Measurements from ENCODE around the gene RHBDL1.

Gene RHBDL1

DNA sequence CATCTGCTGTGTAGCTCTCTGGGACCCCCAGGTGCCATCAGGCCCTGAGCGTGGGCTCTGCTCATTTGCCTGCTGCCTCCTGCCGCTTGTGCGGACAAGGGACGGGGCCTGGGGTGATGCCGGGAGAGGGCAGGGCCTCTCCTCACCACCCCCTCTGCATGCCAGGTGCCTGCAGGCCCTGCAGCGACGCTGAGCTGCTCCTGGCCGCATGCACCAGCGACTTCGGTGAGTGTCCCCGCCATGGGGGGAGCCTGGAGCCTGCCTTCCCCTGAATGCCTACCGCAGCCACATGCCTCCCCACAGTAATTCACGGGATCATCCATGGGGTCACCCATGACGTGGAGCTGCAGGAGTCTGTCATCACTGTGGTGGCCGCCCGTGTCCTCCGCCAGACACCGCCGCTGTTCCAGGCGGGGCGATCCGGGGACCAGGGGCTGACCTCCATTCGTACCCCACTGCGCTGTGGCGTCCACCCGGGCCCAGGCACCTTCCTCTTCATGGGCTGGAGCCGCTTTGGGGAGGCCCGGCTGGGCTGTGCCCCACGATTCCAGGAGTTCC, 41.4 kb downstream of the RHBDL1 start:
- Histone ChIP-seq H3K27me3 (ENCODE audit: control insufficient read depth, insufficient read depth, low read length) (no peaks in the 10 kb centered on the region), H3K36me3 (ENCODE audit: insufficient read depth, low read length) (no peaks in the 10 kb centered on the region), H3K4me1 (ENCODE audit: control insufficient read depth, insufficient read depth, low read length) (peaks cover 42% of the 10 kb centered on the region), H3K4me3 (ENCODE audit: low read length) (no peak overlapping the region), H3K4me2 (ENCODE audit: low read length) (peak overlapping the region; percentile 97), H3K9me3 (replicated peaks; ENCODE audit: low read length) (no peaks in the 10 kb centered on the region), H3K9ac (ENCODE audit: low read depth, low read length) (no peak overlapping the region)

DNA sequence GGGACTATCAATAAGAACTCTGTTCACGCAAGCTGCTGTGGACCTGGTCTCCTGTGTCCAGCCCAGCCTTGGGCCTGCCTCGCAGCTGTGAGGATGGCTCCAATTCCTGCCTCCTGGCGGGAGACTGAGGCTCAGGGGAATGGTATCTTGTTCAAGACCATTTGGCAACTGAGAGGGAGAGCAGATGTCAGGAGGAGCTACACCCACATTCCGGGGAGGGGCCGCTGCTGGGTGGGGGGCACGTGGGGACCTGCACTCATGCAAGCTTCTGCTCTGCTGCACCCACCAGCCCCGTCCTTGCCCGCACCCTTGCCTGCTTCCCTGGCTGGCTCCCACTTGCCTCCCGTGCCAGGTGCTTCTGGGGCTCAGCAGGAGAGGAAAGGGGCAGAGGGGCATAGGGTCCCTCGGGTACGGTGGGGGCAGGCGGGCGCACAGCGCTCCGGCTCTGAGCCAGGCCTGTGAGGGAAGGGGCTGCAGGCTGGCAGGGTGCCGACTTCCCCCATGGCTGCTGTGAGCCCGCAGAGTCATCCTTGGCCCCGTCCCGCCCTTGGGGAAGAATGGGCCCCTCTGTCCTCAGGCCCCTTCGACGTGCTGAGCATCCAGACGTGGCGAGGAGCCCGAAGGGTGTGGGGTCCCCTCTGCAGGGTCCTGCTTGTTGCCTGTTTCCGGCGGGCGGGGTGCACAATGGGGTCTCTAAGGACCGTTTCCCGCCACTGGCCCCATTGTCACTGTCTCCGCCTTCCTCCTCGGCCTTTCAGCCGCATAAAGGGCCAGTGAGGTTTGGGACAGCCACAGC, 42.2 kb downstream of the RHBDL1 start:
- Histone ChIP-seq H3K4me2 (ENCODE audit: low read length) (no peak overlapping the region), H3K4me1 (ENCODE audit: control insufficient read depth, insufficient read depth, low read length) (peaks cover 40% of the 10 kb centered on the region), H3K9ac (ENCODE audit: low read depth, low read length) (no peak overlapping the region), H3K27me3 (ENCODE audit: control insufficient read depth, insufficient read depth, low read length) (no peaks in the 10 kb centered on the region), H3K4me3 (ENCODE audit: low read length) (no peak overlapping the region), H3K36me3 (ENCODE audit: insufficient read depth, low read length) (no peaks in the 10 kb centered on the region), H3K9me3 (replicated peaks; ENCODE audit: low read length) (no peaks in the 10 kb centered on the region)

DNA sequence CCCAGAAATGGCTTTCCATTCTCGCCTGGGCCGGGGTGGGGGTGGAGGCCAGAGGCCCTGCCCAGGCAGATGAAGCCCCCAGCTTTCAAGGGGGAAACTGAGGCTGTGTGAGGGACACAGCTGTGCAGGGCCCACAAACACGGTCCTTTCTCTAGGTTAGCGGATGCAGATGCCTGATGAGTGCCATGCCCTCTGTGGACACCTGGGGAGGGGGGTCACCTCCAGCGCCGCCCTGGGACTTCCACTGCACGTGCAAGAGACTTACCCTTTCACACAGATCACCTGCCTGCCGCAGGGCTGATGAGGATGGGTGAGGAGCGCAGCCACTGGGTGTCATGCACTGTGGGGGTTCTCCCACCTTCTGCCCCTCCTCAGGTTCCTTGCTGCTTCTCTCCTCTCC, 42.9 kb downstream of the RHBDL1 start:
- Histone ChIP-seq H3K9ac (ENCODE audit: low read depth, low read length) (no peak overlapping the region), H3K4me3 (ENCODE audit: low read length) (no peak overlapping the region), H3K4me2 (ENCODE audit: low read length) (no peak overlapping the region), H3K4me1 (ENCODE audit: control insufficient read depth, insufficient read depth, low read length) (peaks cover 40% of the 10 kb centered on the region), H3K9me3 (replicated peaks; ENCODE audit: low read length) (no peaks in the 10 kb centered on the region), H3K36me3 (ENCODE audit: insufficient read depth, low read length) (no peaks in the 10 kb centered on the region), H3K27me3 (ENCODE audit: control insufficient read depth, insufficient read depth, low read length) (no peaks in the 10 kb centered on the region)

DNA sequence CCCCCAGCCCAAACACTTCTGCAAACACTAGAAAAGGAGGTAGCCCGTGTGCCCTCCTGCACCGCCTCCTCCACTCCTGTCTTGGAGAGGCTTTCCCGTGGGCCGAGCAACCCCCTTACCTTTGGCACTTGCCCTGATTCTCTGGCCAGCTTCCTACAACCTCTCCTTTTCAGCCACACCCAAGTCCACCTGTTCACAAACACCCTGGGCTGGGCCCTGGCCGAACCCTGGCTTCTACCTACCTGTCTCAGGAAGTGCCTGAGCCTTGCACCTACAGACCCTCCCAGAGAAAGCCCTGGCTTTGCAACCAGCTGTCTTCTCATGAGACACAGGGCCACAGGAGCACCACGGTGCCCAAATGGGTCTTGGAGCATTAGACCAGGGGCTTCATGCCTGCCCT, 43.5 kb downstream of the RHBDL1 start:
- Histone ChIP-seq H3K4me1 (ENCODE audit: control insufficient read depth, insufficient read depth, low read length) (peaks cover 40% of the 10 kb centered on the region), H3K4me2 (ENCODE audit: low read length) (no peak overlapping the region), H3K36me3 (ENCODE audit: insufficient read depth, low read length) (no peaks in the 10 kb centered on the region), H3K9ac (ENCODE audit: low read depth, low read length) (no peak overlapping the region), H3K4me3 (ENCODE audit: low read length) (no peak overlapping the region), H3K9me3 (replicated peaks; ENCODE audit: low read length) (no peaks in the 10 kb centered on the region), H3K27me3 (ENCODE audit: control insufficient read depth, insufficient read depth, low read length) (no peaks in the 10 kb centered on the region)

DNA sequence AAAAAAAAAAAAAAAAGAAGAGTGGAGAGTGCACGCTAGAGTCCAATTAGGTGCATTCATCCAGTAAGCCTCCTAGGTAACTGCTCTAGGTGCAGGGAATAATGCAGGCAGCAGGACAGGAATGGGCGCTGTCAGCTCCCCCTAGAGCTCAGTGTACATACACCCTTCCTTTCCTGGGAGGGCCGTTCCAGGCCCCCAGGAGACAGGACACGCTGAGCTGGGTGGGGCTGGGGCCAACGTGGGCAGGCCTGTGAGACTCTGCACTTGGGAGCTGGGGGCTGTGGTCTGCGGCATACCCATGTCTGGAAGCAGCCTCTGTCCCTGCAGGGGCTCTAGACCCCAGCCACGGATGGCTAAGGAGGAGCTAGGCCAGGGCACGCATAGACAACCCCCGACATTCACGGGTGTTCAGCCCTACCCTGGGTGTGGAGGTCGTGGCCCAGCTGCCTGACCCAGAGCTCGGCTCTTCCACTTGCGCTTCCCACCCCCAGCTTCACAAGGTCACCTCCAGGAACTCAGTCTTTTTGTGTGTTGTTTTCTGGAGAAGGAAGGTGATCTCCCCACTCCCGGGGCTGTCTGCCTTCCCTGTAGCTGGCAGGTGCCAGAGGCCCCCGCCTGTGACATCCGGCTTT, 44.5 kb downstream of the RHBDL1 start:
- peak overlapping the region; percentile 100 for H3K4me3 ChIP-seq (ENCODE audit: low read length)
- peak overlapping the region; percentile 86 for H3K9ac ChIP-seq (ENCODE audit: low read depth, low read length)
- H3K9me3 ChIP-seq (replicated peaks; ENCODE audit: low read length) = no peaks in the 10 kb centered on the region
- H3K36me3 ChIP-seq (ENCODE audit: insufficient read depth, low read length) = no peaks in the 10 kb centered on the region
- H3K4me1 ChIP-seq (ENCODE audit: control insufficient read depth, insufficient read depth, low read length) = peaks cover 35% of the 10 kb centered on the region
- peak overlapping the region; percentile 98 for H3K4me2 ChIP-seq (ENCODE audit: low read length)
- no peaks in the 10 kb centered on the region for H3K27me3 ChIP-seq (ENCODE audit: control insufficient read depth, insufficient read depth, low read length)

DNA sequence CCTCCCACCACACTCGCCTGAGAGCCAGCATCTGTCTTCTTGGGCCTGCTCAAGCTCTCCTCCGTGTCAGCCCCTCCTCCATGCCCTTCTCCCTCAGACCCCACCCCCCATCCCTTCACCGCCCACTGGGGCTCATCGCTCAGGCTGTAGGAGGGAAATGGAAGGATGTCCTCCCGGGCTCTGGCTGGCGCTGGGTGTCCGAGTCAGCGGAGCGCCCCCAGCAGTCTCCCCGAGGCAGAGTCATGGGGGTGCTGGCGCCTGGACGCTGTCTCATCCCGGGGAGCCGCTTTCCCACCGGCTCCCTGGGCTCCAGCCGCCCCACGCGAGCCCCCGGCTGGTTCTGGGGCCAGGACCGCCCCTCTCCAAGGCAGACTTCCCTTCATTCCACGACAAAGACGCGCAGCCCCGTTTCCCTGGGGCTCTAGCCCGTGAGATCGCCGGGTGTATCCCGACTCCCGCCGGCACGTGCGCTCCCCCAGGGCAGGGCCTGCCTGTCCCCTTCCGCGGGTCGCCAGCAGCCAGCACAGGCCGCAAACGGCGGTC, 45.0 kb downstream of the RHBDL1 start:
- Histone ChIP-seq H3K27me3 (ENCODE audit: control insufficient read depth, insufficient read depth, low read length) (no peaks in the 10 kb centered on the region), H3K4me3 (ENCODE audit: low read length) (peak overlapping the region; percentile 100), H3K9ac (ENCODE audit: low read depth, low read length) (peak overlapping the region; percentile 86), H3K9me3 (replicated peaks; ENCODE audit: low read length) (no peaks in the 10 kb centered on the region), H3K36me3 (ENCODE audit: insufficient read depth, low read length) (no peaks in the 10 kb centered on the region), H3K4me1 (ENCODE audit: control insufficient read depth, insufficient read depth, low read length) (peaks cover 32% of the 10 kb centered on the region), H3K4me2 (ENCODE audit: low read length) (peak overlapping the region; percentile 98)

DNA sequence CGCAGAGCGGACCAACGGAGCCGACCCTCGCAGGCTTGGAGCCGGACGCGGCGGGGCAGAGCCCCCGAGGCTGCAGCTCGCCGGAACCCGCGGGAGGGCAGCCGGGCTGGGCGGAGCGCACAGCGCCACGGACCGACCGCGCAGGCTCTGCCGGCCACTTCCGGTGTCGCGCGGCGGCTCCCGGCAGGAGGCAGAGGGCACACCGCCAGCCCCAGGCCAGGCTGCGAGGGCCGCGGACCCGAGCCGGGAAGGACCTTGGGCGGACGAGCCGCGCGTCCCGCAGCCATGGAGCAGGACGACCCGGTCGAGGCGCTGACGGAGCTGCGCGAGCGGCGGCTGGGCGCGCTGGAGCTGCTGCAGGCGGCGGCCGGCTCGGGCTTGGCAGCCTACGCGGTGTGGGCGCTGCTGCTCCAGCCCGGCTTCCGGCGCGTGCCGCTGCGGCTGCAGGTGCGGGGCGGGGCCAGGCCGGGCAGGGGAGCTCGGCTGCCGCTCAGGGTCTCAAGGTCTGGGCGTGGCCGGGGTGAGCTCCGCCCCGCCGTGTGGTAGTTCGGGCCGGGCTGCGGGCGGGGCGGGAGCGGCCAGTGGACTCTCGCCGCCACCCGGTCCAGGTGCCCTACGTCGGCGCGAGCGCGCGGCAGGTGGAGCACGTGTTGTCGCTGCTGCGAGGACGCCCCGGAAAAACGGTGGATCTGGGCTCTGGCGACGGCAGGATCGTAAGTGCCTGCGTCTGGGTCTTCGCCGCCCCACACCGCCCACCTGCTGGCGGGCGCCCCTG, 45.7 kb downstream of the RHBDL1 start, which contains the start of gene ANTKMT:
ANTKMT (plus strand) TSS at position 157 of the 775 bp plus-strand sequence; CDS start at position 286, 129 bp downstream.
- H3K9ac ChIP-seq (ENCODE audit: low read depth, low read length) = peak within 1 kb of the TSS; percentile 86
- H3K4me1 ChIP-seq (ENCODE audit: control insufficient read depth, insufficient read depth, low read length) = peaks cover 26% of the 10 kb centered on the region
- H3K27me3 ChIP-seq (ENCODE audit: control insufficient read depth, insufficient read depth, low read length) = no peaks in the 10 kb centered on the region
- peak within 1 kb of the TSS; percentile 98 for H3K4me2 ChIP-seq (ENCODE audit: low read length)
- peak within 1 kb of the TSS; percentile 100 for H3K4me3 ChIP-seq (ENCODE audit: low read length)
- H3K36me3 ChIP-seq (ENCODE audit: insufficient read depth, low read length) = no peaks in the 10 kb centered on the region
- no peaks in the 10 kb centered on the region for H3K9me3 ChIP-seq (replicated peaks; ENCODE audit: low read length)

DNA sequence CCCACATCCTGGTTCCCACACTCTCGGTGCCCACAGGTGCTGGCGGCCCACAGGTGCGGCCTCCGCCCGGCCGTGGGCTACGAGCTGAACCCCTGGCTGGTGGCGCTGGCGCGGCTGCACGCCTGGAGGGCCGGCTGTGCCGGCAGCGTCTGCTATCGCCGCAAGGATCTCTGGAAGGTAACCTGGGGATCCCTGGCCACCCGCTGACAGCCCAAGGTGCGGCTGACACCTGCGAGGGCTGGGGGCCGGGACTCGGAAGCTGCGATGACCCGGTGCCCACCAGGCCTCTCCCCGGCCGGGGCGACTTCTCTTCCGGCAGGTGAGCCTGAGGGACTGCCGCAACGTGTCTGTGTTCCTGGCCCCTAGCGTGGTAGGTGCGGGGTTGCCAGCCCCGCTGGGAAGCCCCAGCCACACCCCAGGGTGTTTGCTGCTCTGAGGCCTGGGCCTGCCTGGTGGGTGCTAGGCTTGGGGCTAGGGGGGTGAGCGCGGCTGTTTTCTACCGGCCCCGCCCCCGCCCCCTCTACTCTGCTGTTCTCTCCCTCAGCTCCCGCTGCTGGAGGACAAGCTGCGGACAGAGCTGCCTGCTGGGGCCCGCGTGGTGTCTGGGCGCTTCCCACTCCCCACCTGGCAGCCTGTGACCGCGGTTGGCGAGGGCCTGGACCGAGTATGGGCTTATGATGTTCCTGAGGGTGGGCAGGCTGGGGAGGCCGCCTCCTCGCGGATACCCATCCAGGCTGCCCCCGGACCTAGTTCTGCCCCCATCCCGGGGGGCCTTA, 46.5 kb downstream of the RHBDL1 start:
- Histone ChIP-seq H3K36me3 (ENCODE audit: insufficient read depth, low read length) (no peaks in the 10 kb centered on the region), H3K9me3 (replicated peaks; ENCODE audit: low read length) (no peaks in the 10 kb centered on the region), H3K4me1 (ENCODE audit: control insufficient read depth, insufficient read depth, low read length) (peaks cover 25% of the 10 kb centered on the region), H3K27me3 (ENCODE audit: control insufficient read depth, insufficient read depth, low read length) (no peaks in the 10 kb centered on the region), H3K9ac (ENCODE audit: low read depth, low read length) (peak overlapping the region; percentile 86), H3K4me3 (ENCODE audit: low read length) (peak overlapping the region; percentile 100), H3K4me2 (ENCODE audit: low read length) (peak overlapping the region; percentile 98)

DNA sequence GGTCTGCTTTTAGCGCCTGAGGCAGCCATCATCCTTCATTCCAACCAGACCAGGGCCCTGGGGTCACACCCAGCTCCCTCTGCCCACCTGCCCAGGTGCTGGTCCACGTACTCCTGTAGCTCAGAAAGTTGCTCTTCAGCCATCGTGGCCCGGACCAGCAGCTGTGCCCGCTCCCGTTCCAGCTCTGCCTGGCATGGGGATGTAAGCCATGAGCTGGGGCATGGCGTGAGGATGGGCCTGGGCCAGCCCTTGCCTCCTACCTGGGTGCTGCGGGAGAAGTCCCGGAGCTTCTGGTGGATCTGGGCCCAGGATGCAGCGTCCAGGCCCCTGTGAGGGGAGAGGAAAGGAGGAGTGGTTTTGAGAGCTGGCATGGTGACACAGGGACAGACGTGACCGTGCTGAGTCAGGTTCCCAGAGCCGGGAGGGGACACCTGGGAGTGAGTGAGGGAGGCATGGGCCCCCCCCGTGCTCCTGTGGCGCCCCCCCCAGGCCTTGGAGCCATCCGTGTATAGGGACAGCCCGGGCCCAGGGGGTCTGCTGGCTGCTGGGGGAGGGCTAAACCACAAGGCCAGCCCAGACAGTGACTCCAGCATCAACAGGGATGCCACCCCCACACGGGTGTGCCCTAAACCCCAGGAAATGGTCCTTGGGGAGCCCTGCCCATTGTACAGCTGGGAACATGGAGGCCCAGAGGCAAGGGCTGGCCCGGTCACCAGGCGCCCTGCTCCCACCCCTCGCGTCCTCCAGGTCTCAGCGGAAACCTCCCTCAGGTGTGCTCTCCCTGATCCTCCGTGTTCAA, 47.6 kb downstream of the RHBDL1 start:
- no peak overlapping the region for H3K4me2 ChIP-seq (ENCODE audit: low read length)
- no peaks in the 10 kb centered on the region for H3K9me3 ChIP-seq (replicated peaks; ENCODE audit: low read length)
- peaks cover 31% of the 10 kb centered on the region for H3K4me1 ChIP-seq (ENCODE audit: control insufficient read depth, insufficient read depth, low read length)
- H3K4me3 ChIP-seq (ENCODE audit: low read length) = no peak overlapping the region
- H3K36me3 ChIP-seq (ENCODE audit: insufficient read depth, low read length) = no peaks in the 10 kb centered on the region
- H3K27me3 ChIP-seq (ENCODE audit: control insufficient read depth, insufficient read depth, low read length) = no peaks in the 10 kb centered on the region
- H3K9ac ChIP-seq (ENCODE audit: low read depth, low read length) = no peak overlapping the region

DNA sequence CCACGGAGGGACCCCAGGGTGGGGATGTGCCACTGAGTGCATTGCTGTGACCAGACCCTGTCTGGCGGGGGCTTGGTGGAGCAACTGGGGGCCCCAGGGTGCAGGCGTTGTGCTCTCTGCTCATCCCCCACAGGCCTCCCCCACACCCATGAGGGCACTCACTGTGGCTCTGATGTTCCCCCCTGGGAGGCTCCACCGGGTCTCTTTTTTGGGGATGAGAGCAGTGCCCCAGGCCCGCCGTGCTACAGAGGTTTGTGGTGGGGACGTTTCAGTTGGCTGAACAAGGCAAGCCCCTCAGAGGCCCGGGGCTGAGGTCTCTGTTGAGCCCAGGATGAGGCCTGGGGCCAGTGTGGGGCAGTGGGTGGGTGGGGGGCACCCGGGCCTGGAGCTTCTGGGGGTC, 48.2 kb downstream of the RHBDL1 start:
- H3K4me1 ChIP-seq (ENCODE audit: control insufficient read depth, insufficient read depth, low read length) = peaks cover 35% of the 10 kb centered on the region
- H3K36me3 ChIP-seq (ENCODE audit: insufficient read depth, low read length) = no peaks in the 10 kb centered on the region
- no peaks in the 10 kb centered on the region for H3K9me3 ChIP-seq (replicated peaks; ENCODE audit: low read length)
- no peak overlapping the region for H3K9ac ChIP-seq (ENCODE audit: low read depth, low read length)
- no peak overlapping the region for H3K4me2 ChIP-seq (ENCODE audit: low read length)
- no peak overlapping the region for H3K4me3 ChIP-seq (ENCODE audit: low read length)
- H3K27me3 ChIP-seq (ENCODE audit: control insufficient read depth, insufficient read depth, low read length) = no peaks in the 10 kb centered on the region

Data from skeletal muscle satellite cell (primary cell).